GM11168 (cell line): ENCODE results near the gene LYPD3.

Experiments used
- in situ Hi-C: fragments of 300-500 bp; cut with MboI; formaldehyde crosslinking; loops from one replicate; pipeline ENCODE4 v1.12.0; 2022; ENCODE audit warnings: low sequenced_read_pairs; ENCODE audit not compliant: unreplicated experiment

LYPD3 gene

GRCh38 chr19:43488179-43488578, 22.8 kb upstream of the LYPD3 start:
- in situ Hi-C loops, result no loop called here

DNA sequence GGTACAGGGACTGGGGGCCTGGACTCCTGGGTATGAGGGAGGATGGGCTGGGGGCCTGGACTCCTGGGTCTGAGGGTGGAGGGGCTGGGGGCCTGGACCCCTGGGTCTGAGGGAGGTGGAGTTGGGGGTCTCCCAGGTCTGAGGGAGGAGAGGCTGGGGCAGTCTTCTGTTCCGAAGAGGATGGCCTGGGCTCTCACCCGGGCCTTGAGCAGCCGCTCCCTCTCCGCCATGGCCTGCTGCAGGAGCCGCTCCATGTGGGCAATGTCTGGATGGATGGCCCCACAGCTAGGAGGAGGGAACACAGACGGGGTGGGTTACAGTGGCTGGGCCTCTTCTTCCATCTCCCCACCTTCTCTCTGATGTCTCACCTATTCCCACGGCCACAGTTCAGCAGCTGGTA, 21.0 kb upstream of the LYPD3 start:
- in situ Hi-C loops, result no loop called here

- in situ Hi-C loops, result no loop called here
Observed at GRCh38 chr19:43485951-43486350, 20.5 kb upstream of the LYPD3 start.

- in situ Hi-C loops, result no loop called here
Observed at GRCh38 chr19:43483281-43483680, 17.9 kb upstream of the LYPD3 start.

DNA sequence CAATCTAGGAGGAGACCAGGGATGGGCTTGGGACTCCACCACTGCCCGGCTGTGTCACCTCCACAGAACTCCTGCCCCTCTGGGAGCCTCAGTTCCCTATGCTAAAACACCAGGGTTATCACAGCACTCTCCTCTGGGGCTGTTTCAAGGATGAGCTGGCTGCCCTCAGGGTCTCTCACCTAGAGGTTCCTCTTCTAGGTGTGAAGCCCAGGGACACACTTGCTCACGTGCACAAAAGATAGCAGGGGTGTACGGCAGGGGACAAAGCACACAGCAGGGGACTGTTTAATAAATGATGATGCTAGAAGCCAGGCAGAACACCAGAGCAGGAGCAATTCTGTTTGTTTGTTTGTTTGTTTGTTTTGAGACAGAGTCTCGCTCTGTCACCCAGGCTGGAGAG, 16.8 kb upstream of the LYPD3 start:
- in situ Hi-C loops, result no loop called here

GRCh38 chr19:43481701-43482100, 16.3 kb upstream of the LYPD3 start:
- in situ Hi-C loops, result no loop called here

DNA sequence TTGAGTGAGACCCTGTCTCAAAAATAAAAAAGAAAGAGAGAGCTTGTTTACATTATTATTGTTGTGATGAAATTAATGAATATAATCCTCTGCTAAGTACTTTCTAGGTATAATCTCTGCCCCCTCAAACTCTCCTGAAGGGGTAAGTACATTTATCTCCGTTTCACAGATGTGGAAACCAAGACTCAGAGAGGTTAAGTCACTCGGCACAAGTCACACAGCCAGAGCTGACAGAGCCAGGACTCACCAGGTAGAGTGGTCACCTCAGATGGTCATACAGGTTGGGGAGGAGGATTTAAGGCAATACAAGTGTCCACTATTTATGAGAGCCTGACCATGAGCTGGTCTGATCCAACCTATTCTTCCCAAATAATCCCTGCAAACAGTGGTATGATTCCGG, 15.2 kb upstream of the LYPD3 start:
- in situ Hi-C loops, result no loop called here

GRCh38 chr19:43479961-43480561, 14.7 kb upstream of the LYPD3 start:
- in situ Hi-C loops, result no loop called here

GRCh38 chr19:43479226-43479625, 13.8 kb upstream of the LYPD3 start:
- in situ Hi-C loops, result no loop called here

DNA sequence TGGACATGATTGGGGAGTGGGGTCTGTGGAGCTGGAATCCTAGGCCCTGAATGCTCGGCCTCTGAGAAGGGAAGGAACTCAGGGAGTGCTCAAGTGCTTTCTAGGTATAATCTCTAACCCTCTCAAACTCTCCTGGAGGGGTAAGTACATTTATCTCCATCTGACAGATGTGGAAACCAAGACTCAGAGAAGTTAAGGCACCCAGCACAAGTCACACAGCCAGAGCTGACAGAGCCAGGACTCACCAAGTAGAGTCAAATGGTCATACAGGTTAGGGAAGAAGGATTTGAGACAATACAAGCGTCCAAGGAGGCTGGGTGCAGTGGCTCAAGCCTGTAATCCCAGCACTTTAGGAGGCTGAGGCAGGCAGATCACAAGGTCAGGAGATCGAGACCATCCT, 12.9 kb upstream of the LYPD3 start:
- in situ Hi-C loops, result no loop called here

GRCh38 chr19:43476606-43477005, 11.2 kb upstream of the LYPD3 start:
- in situ Hi-C loops, result no loop called here

DNA sequence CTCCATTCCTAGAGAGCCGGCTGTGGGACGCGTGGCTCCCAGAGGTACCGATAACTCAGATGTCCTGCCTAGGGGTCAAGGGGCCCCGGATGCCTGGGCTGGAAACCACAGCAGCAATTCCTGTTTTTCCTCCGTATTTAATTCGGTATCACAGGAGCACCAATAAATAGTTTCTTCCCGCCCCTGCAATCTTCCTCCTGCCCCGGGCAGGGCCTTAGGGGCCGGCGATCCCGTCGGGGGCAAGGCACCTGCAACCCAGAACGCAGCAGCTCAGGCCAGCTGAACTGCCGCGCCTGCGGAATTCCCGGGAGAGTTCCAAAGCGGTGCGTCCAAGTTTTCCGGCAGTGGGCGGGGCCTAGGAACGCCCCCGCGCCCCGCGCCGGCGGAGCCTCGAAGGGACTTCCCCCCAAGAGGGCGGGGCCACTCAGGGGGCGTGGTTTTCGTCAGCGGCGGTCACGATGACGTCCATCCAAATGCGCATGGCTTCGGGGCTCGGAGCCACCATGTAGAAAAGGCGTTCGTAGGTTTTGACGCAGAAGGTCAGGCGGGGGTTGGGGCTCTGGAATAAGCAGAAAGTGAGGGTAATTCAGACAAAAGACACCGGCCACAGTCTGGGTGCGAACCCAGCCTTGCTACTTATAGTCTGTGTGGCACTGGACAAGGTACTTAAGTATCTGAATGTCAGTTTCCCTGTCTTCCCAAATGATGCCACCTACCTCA, 9.7 kb upstream of the LYPD3 start:
- in situ Hi-C loops, result no loop called here

GRCh38 chr19:43474487-43474886, 9.1 kb upstream of the LYPD3 start:
- in situ Hi-C loops, result no loop called here

DNA sequence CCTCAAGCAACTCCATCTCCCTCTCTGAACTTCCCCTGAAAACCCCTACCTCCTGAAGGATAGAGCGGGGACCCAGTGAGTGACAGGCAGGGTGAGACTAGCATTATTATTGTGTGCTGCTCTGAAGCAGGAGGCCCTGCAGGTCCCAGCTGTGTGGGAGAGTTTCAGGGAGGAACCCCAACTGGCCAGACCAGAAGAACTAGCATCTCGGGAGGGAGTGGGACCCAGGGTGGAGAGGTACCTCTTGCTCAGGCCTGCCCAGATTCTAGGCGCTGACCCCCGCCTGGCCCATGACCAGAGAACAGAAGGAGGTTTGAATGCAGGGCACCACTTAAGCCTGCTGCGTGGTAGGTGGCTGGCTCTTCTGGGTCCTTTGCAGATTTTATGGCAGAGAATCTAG, 5.7 kb upstream of the LYPD3 start:
- in situ Hi-C loops, result no loop called here

DNA sequence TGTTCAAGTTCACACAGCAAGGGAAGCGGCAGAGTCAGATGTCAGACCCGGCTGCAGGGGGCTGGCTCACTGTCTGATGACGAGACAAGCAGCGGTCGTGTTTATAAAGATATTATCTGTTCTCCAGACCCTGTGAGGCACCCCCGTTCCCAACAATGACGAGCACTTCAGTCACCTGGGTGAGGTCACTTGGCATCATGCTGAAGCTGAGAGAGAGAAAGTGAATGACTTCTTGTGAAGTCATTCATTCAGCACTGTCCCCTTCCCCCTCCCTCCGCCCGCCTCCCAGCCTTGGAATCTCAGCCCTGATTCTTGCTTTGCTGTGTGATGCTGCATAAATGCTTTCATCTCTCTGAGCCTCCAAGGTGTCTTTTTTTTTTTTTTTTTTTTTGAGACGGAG, 4.9 kb upstream of the LYPD3 start:
- in situ Hi-C loops, result no loop called here

DNA sequence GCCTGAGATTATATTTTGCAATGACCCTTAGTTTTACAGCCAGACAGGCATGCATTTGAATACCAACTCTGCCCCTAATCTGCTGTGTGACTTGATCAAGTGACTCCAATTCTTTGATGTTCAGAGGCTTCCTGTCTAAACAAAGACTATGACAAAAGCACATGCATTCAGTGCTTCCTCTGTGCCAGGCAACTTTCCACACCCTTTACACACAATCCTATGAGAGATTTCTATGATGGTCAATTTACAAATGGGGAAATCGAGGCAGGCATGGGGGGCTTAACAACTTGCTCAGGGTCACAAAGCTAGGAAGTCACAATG, 3.7 kb upstream of the LYPD3 start:
- in situ Hi-C loops, result no loop called here

GRCh38 chr19:43468354-43469159, 3.1 kb upstream of the LYPD3 start:
- in situ Hi-C loops, result no loop called here

DNA sequence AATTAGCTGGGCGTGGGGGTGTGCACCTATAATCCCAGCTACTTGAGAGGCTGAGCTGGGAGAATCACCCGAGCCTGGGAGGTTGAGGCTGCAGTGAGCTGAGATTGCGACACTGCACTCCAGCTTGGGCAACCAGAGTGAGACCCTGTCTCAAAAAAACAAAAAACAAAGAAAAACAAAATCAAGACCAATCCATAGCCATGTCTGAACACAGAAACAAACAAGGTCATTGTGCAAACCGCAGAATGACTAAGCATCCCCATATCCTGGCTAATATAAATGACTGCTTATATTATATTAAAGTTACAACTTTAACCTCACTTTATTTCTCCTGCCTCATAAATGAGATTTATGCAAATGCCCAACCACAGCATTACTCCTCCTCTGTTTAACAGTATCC, 2.3 kb upstream of the LYPD3 start:
- in situ Hi-C loops, result no loop called here

GRCh38 chr19:43467276-43467675, 1.9 kb upstream of the LYPD3 start:
- in situ Hi-C loops, result no loop called here

- in situ Hi-C loops, result no loop called here
Observed at GRCh38 chr19:43466793-43467192, 1.4 kb upstream of the LYPD3 start.

DNA sequence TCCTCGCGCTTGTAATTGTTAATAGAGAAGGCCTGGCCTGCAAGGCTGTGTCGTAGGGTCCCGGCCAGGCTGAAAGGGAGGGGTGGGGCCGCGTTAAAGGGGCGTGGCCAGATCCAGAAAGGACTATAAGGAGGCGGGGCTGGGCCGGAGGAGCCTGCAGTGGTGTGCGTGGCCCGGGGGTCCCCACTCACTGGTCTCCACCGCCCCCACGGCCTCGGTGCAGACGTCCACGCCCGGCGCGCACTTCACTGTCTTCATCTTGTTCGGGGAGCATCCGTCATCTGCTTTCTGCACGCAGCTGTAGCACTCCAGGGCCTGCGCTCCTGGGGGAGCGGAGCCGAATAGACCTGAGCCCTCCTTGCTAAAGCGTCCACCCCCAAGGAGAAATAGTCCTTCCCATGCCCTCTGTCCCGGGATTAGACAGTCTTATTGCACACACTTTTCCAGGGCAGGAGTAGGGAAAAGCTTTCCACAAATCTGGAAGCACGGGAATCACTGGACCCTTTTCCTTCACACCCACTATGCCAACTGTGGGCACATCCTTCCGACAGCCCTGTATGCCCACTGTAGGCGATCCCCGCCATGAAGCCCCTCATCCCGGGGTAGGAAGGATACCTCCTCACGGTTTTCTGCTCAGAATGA, 1.2 kb downstream of the LYPD3 start:
- in situ Hi-C loops, result no loop called here
